Kidney tubule cell (primary cell): ENCODE results near the gene CDC73.
A peak's percentile ranks its signal among the peaks of the same experiment; 100 is the strongest.
"Not testable (repeated sequence)": the region's sequence is repeated elsewhere in the genome, so short reads cannot be mapped to it uniquely, and the experiment has no call there.

Experiments
- DNase-seq: peaks from one replicate; pipeline ENCODE4 v3.0.0-alpha.2; 2018; ENCODE audit warnings: low spot score

Gene CDC73

DNA sequence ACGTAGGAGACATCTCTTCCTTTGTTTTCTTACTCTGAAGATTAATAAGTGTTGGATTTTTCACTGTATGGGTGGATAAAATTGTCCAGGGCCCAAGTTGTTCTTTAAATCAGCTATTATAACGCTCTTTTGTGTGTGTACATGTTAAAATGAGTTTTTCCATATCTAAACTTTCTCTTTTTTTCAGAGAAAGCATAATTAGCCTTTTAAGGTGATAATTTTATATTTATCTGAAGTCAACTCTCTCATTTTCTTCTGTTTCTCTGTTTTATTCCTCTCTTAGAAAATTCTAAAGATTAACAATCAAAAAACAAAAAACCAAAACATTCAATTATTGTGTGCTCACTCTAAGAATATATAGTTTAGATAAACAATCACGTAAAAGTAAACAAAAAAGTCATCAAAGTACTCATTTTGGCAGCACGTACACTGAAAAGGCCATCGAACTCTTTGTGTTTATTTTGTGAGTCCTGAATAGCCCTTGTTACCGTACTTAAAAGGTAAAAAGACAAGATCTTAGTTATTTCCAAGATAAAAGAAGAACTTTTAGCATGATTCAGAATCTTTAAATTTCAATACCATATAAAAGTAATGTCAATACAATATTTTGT is 7.2 kb upstream of the CDC73 start:
- DNase-seq = no peak

DNA sequence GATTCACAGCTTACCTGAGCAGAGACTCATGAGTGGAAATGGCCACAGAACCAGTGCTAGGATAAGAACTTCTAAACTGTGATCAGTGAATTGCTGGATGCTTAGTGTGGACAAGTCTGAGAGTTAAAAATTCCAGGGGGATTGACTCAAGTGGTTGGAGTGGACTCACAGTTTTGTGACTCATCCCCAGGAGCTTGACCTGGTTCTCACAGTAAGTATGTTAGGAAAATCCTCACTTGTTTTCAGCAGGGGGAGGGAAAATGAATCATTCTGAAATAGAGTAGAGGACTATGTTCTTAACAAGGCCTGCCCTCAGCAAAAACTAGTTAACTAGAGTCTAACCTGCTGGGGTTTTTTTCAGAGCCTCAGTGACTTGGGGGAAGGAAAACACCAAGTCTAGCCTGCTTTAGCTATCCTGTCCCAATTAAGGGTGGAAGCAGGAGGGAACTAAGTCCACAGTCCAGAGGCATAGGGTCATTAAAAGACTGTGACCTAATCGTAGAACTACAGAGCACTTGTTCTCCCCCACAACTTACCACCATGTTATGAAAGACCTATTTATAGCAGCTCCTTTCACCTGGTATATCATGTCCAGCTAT is 6.1 kb upstream of the CDC73 start:
- peak; percentile 99 for DNase-seq

DNA sequence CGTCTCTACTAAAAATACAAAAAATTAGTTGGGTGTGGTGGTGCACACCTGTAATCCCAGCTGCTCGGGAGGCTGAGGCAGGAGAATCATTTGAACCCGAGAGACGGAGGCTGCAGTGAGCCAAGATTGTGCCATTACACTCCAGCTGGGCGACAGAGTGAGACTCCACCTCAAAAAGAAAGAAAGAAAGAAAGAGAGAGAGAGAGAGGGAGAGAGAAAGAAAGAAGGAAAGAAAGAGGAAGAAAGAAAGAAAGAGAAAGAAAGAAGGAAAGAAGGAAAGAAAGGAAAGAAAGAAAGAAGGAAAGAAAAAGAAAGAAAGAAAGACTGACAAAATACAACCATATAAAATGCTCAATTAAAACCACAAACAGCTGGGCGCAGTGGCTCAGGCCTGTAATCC is 4.7 kb upstream of the CDC73 start:
- DNase-seq = not testable (repeated sequence)

DNA sequence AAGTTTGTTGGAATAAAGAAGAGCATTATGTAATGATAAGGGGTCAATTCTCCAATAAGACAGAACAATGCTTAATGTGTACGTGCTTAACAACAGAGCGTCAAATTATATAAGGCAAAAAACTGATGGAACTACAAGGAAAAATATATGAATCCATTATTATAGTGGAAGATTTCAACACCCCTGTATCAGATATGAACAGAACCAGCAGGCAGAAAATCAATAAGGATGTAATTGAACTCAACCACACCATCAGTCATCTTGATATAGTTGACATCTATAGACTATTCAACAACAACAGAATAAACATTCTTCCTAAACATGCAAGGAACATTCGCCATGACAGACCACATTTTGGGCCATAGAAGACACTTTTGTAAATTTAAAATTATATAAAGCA is 3.6 kb upstream of the CDC73 start:
- no peak for DNase-seq

DNA sequence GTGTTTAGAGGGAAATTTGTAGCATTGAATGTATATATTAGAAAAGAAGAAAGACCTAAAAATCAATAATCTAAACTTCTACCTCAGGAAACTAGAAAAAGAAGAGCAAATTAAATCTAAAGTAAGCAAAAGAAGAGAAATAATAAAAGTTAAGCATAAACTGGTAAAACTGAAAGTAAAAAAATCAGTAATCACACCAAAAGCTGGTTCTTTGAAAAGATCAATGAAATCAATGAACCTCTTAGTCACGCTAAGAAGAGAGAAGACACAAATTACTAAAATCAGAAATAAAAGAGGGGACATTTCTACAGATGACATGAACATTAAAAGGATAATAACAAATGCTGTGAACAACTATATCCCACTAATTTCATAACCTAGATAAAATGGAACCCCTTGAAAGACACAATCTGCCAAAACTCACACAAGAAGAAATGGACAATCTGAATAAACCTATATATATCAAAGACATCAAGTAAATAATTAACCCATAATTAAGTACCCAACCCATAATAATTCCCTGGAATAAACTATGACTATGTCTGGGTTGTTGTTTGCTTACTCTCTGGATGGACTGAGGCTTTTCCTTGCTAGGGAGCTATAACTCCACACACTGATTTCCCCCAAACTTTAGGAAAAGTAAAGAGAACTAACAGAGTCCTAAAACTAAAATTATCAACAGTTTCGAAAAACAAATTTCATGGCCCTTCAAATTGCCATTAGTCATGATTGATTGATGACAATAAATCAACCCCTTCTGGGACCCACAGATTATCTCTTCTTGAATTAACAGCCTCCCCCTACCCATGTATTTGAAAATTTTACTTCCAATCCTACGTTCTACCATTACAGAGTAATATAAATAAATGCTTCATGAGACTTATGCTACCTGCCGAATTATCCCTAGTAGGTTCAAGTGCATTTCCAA is 2.8 kb upstream of the CDC73 start:
- DNase-seq = no peak

DNA sequence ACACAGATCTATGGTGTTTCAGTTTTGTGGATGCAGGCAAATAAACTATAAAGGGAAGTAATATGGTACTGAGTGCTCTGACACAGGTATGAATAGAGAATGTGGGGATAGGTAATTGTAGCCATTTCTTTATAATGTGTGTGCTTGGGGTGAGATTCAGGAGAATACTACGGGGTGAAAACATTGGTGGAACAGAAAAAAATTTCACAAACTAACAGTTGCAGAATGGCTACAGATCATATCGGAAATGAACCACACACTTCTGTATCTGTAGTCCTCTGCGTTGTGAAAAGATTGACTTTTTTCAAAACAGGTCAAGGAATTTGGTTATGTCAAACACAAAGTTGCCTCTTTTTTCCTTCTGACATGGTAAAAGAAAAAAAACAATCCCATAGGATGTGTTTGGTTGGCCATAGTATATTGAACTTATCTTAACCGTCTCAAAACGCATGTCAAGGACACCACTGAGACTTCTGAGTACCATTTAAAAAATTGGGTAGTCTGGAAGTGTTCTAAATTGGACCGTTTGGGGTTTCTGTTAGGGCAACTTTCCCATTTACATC is 1.1 kb upstream of the CDC73 start:
- DNase-seq = no peak

- no peak for DNase-seq
These were observed 1.9 kb downstream of the CDC73 start for GRCh38 chr1:193123751-193124150.

DNA sequence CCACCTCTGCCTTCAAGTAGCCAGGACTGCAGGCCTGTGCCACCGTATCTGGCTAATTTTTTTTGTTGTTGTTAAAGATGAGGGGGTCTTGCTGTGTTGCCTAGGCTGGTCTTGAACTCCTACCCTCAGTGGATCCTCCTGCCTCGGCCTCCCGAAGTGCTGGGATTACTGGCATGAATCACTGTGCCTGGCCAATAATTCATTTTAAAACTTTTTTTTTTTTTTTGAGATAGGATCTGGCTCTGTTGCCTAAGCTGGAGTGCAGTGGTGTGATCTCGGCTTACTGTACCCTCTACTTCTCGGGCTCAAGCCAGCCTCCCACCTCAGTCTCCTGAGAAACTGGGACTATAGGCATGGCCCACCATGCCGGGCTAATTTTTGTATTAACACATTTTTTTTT is 3.5 kb downstream of the CDC73 start:
- no peak for DNase-seq

GRCh38 chr1:193131266-193131860 is 9.5 kb downstream of the CDC73 start:
- no peak for DNase-seq

DNA sequence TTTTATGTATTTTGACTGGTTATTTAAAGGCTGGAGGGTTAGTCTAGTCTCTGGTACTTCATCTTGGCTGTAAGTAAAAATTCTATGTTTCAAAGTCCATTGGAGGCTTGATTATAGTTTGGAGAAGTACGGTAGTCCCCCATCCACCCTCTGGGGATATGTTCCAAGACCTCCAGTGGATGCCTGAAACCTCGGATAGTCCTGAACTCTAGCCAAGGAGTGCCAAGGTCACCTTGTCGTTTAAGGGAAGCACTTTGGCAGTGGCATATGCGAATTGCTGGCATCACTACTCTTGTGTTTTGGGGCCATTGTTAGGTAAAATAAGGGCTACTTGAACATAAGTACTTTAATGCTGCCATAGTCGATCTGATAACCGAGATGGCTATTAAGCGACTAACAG is 18.4 kb downstream of the CDC73 start:
- DNase-seq = no peak

GRCh38 chr1:193141804-193142203 is 20.0 kb downstream of the CDC73 start:
- no peak for DNase-seq

DNA sequence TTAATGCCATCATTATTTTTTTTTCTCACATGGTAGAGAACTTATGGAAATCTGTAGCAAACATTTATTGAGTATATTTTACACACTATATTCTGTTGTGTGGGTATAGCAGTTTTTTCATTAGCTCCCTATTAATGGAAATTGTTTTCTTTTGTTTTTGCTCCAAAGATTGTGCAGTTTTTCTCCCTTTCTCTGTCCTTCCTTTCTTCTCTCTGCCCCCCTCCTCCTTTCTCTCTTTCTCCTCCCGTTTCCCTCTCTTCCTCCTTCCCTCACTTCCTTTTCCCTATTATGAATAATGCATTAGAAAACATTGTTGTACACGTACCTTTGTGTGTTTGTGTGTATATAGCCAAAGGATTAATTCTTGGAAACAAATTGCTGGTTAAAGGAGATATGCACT is 20.6 kb downstream of the CDC73 start:
- DNase-seq = no peak

- DNase-seq = no peak
These were observed 21.5 kb downstream of the CDC73 start for GRCh38 chr1:193143285-193143684.

DNA sequence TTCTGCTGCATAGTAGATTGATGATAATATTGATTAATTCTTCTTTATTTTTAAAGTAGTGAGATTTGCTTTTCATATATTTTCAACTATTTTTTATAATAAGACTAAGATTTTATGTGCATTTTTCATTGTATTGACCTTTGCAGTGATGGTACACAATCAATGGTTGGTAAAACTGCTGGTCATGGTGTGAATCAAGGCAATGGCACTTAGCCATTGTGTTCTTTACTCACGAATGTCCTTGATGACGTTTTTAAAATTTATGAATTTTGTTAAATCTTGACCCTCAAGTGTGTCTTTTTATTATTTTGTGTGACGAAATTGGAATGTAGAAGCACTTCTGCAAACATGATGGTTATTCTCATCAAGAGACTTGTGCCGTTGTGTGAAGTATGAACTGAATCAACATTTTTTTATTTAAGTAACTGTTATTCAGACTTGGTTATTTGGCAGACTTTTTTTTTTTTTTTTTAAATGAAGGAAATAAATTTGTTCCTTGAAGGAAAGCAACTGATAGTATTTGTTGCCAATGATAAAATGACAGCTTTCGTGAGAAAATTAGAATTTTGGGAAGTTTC is 22.6 kb downstream of the CDC73 start:
- no peak for DNase-seq

GRCh38 chr1:193144999-193145398 is 23.2 kb downstream of the CDC73 start:
- no peak for DNase-seq

DNA sequence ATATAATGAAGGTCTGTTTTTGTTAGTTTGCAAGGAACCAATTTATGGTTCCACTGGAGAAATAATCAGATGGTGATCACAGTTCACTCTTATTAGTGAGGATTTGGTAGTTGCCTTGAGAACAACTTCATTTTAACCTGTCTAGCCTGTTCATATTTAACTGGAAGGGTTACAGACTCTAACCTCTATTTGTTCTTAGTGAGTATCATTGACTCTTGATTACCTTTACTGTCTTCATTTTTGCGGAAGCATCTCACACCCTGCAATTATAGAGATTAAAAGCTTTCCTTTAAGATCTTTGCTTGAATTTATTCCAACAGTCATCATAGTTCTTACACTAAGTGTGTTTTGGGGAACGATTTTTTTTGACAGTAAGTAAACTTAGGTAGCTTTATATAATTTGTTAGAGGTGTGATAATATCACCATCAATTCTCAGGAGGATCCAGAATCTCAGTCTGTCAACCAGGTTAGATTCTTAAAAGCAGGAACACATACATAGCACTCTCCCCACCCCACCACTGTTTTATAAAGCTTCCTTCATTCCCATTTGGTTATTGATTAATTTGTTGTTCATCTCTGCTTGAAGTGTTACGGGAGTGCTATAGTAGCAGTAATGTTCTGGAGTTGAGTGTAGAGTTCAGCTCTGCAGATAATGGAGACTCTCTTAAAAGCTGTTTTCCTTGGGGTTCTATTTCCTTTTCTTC is 34.4 kb downstream of the CDC73 start:
- DNase-seq = peak; percentile 40

- DNase-seq = no peak
These were observed 35.0 kb downstream of the CDC73 start for GRCh38 chr1:193156822-193157142.

GRCh38 chr1:193157360-193157759 is 35.5 kb downstream of the CDC73 start:
- DNase-seq = no peak

DNA sequence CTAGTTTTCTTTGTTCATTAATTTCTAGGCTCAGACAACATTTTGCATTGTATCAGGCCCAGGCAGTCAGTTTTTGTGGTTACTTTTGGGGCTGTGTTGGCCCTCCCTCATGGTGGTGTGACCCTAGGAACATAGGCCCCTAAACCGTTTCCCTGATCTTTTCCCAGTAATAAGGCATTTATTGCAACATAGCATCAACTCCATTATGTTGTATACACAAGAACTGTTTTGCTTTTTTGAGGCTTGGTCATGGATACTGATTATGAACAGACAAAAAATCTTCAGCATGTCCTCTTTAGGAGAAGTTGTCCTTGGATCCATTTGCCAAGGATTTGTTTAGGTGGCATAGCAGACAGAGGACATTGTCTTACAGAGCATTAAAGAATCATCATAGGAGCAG is 54.3 kb downstream of the CDC73 start:
- no peak for DNase-seq

DNA sequence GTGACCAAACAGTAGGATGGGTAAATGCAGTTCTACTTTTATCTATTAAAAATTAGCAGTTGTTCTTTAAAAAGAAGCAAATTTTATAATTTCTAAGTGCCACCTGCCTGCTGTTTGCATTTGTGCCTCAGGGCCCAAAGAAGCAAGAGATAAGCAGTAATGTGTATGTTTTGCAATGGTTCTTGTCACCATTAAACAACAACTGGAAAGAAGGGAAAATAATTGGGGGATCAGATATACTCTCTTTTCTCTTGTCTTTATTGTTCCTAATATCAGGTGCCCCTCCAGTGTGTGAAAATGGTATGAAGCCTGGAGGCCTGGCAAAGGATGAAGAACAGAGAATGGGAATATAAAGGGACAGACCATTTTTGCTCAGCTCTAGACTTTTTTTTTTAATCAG is 55.0 kb downstream of the CDC73 start:
- no peak for DNase-seq

- no peak for DNase-seq
These were observed 57.3 kb downstream of the CDC73 start for GRCh38 chr1:193179094-193179493.

DNA sequence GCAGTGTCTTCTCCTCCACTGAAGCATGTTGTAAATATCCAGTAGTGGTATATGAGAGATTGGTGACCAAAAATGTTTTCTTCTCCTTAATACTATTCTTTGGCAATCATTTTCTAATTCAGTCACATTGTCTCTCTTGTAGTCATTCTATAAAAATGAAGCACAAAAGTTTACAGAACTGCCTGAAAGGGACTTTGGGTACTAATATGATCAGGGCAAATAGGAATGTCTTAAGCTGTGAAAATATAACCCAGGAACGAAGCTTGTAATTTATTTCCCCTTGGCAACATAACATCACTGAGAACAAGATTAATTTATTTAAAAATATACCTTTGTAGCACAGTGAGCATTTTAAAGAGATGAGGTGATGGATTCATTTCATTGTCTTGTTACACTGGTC is 59.7 kb downstream of the CDC73 start:
- peak; percentile 59 for DNase-seq
